ENCODE data around the gene DIS3L2.

DIS3L2 gene

GRCh38 chr2:232351686-232352510 lies 390.4 kb downstream of the DIS3L2 start:
- TF ChIP-seq POU6F1 (CRISPR knock-in tag; IDR thresholded peaks at IDR 0.05; ENCODE audit: borderline replicate concordance, low read depth): no peak
- TF ChIP-seq ZNF565 (CRISPR knock-in tag; conservative IDR thresholded peaks at IDR 0.05; ENCODE audit: low read depth): no peak
- no peak for TF ChIP-seq ZFP30 (CRISPR knock-in tag; IDR thresholded peaks at IDR 0.05)
- no peak for TF ChIP-seq OSR1 (CRISPR knock-in tag; IDR thresholded peaks at IDR 0.05)
- no peak for TF ChIP-seq TSHZ2 (CRISPR knock-in tag; IDR thresholded peaks at IDR 0.05)
- TF ChIP-seq CREB5 (CRISPR knock-in tag; IDR thresholded peaks at IDR 0.05; ENCODE audit: low read depth): no peak
- TF ChIP-seq CSDC2 (CRISPR knock-in tag; IDR thresholded peaks at IDR 0.05): no peak
- no peak for TF ChIP-seq PATZ1 (CRISPR knock-in tag; IDR thresholded peaks at IDR 0.05; ENCODE audit: borderline replicate concordance)
- TF ChIP-seq ESRRG (CRISPR knock-in tag; IDR thresholded peaks at IDR 0.05): no peak
- no peak for TF ChIP-seq BACH2 (CRISPR knock-in tag; IDR thresholded peaks at IDR 0.05; ENCODE audit: borderline replicate concordance)
- ATAC-seq: peak; percentile 24

- no peak for ATAC-seq
- TF ChIP-seq CSRNP3 (CRISPR knock-in tag; IDR thresholded peaks at IDR 0.05) (no peak), TCF4 (CRISPR knock-in tag; IDR thresholded peaks at IDR 0.05; ENCODE audit: borderline replicate concordance) (no peak), ZNF70 (CRISPR knock-in tag; IDR thresholded peaks at IDR 0.05) (no peak), CSDC2 (CRISPR knock-in tag; IDR thresholded peaks at IDR 0.05) (no peak), ZFP3 (CRISPR knock-in tag; IDR thresholded peaks at IDR 0.05) (no peak), PPARA (CRISPR knock-in tag; IDR thresholded peaks at IDR 0.05; ENCODE audit: borderline replicate concordance) (no peak), POU6F1 (CRISPR knock-in tag; IDR thresholded peaks at IDR 0.05; ENCODE audit: borderline replicate concordance, low read depth) (no peak), ARNTL (CRISPR knock-in tag; IDR thresholded peaks at IDR 0.05; ENCODE audit: borderline replicate concordance, low read depth) (no peak), PATZ1 (CRISPR knock-in tag; IDR thresholded peaks at IDR 0.05; ENCODE audit: borderline replicate concordance) (no peak), ZFP30 (CRISPR knock-in tag; IDR thresholded peaks at IDR 0.05) (no peak), TSHZ2 (CRISPR knock-in tag; IDR thresholded peaks at IDR 0.05) (no peak), ZC3H10 (CRISPR knock-in tag; IDR thresholded peaks at IDR 0.05) (no peak), ISL1 (CRISPR knock-in tag; IDR thresholded peaks at IDR 0.05) (no peak), CREB5 (CRISPR knock-in tag; IDR thresholded peaks at IDR 0.05; ENCODE audit: low read depth) (no peak), OSR1 (CRISPR knock-in tag; IDR thresholded peaks at IDR 0.05) (no peak), BACH2 (CRISPR knock-in tag; IDR thresholded peaks at IDR 0.05; ENCODE audit: borderline replicate concordance) (no peak), GLIS3 (CRISPR knock-in tag; IDR thresholded peaks at IDR 0.05) (no peak)
These were observed 391.1 kb downstream of the DIS3L2 start for GRCh38 chr2:232352511-232353091.

Data from SK-N-SH treated with all-trans-retinoic acid at 6 μM for 48 hours (cell line).